PC-9 (cell line): ENCODE data around the gene MRM2. TPM values are rescaled to one million over a fixed set of nuclear protein-coding genes. Genes with fewer than 3 reads are reported as not detected.

Experiments used
- BruUV-seq: library from RNA; stranded (reverse); fragments of 400-500 nt; replicated peaks from 2 replicates; lab custom pipeline; 2021; lab: Mats Ljungman, UMichigan
- CTCF ChIA-PET: fragments of 300-600 bp; sonication (Branson Sonifier 250); formaldehyde crosslinking; loops from one replicate; lab custom pipeline; 2022; ENCODE audit warnings: antibody characterized with exemption; lab: Charles Lee
- POLR2A ChIA-PET: fragments of 300-600 bp; sonication (Branson Sonifier 250); formaldehyde crosslinking; loops from one replicate; lab custom pipeline; 2022; ENCODE audit warnings: antibody characterized with exemption; ENCODE audit not compliant: unreplicated experiment; lab: Charles Lee
- DNase-seq, 2 experiments: peaks; one replicate each; pipeline versions ENCODE4 v3.0.0 to v3.0.0-alpha.2; 2015 to 2022; ENCODE audit warnings: mixed read lengths in 1 of 2
- H2AFZ ChIP-seq: fragments of 200-600 bp; sonication (generic); 2 replicates; pipeline ENCODE4 v1.8.1; 2017; ENCODE audit warnings: antibody characterized with exemption
- H3F3A ChIP-seq: fragments of 200-600 bp; sonication (generic); 2 replicates; pipeline ENCODE4 v1.8.1; 2017; ENCODE audit warnings: antibody characterized with exemption, mild to moderate bottlenecking, low read depth; ENCODE audit not compliant: insufficient read depth
- H3K27ac ChIP-seq: fragments of 200-600 bp; sonication (generic); 2 replicates; pipeline ENCODE4 v1.6.1; 2016; ENCODE audit warnings: mixed run types
- H3K27me3 ChIP-seq: fragments of 200-600 bp; sonication (generic); 2 replicates; pipeline ENCODE4 v1.6.1; 2016; ENCODE audit warnings: low read depth, mixed run types; ENCODE audit not compliant: insufficient read depth
- H3K36me3 ChIP-seq: fragments of 200-600 bp; sonication (generic); 2 replicates; pipeline ENCODE4 v1.6.1; 2016; ENCODE audit warnings: low read depth, mixed run types
- H3K4me1 ChIP-seq: fragments of 200-600 bp; sonication (generic); replicated peaks from 2 replicates; pipeline ENCODE4 v1.6.1; 2016; ENCODE audit warnings: mixed run types; ENCODE audit not compliant: insufficient read depth
- H3K4me2 ChIP-seq: fragments of 200-600 bp; sonication (generic); 2 replicates; pipeline ENCODE4 v1.6.1; 2017; ENCODE audit warnings: mixed run types
- H3K4me3 ChIP-seq: fragments of 200-600 bp; sonication (generic); 2 replicates; pipeline ENCODE4 v1.6.1; 2016; ENCODE audit warnings: mixed run types
- H3K79me2 ChIP-seq: fragments of 200-600 bp; sonication (generic); 2 replicates; pipeline ENCODE4 v1.6.1; 2017; ENCODE audit warnings: low read depth, mixed run types
- H3K9me2 ChIP-seq: fragments of 200-600 bp; sonication (generic); 2 replicates; pipeline ENCODE4 v1.8.1; 2017; ENCODE audit warnings: mild to moderate bottlenecking; ENCODE audit not compliant: insufficient read depth
- H3K9me3 ChIP-seq: fragments of 200-600 bp; sonication (generic); 2 replicates; pipeline ENCODE4 v1.8.1; 2016; ENCODE audit warnings: low read depth; ENCODE audit not compliant: insufficient read depth
- H4K20me1 ChIP-seq: fragments of 200-600 bp; sonication (generic); 2 replicates; pipeline ENCODE4 v1.8.1; 2017; ENCODE audit not compliant: insufficient read depth
- EZH2 ChIP-seq: fragments of 200-600 bp; sonication (generic); IDR thresholded peaks from 2 replicates; pipeline ENCODE4 v1.8.0; 2017; ENCODE audit warnings: antibody characterized with exemption, low read depth
- intact Hi-C: fragments of 100-400 bp; cut with micrococcal nuclease; formaldehyde crosslinking; loops from one replicate; pipeline ENCODE4 v1.10.0; 2022; ENCODE audit not compliant: unreplicated experiment
- total RNA-seq: library from RNA; stranded (reverse); gene quantifications from 2 replicates; pipeline ENCODE4 v1.2.3, GENCODE V29; 2021
- TF ChIP-seq, protein P1 (sequence below): fragments of 200-600 bp; sonication (generic); conservative IDR thresholded peaks from 2 replicates; pipeline ENCODE4 v1.6.1; 2017; ENCODE audit warnings: mixed run types, antibody characterized with exemption, mild to moderate bottlenecking, moderate library complexity

The MRM2 gene
- total RNA-seq, 1 experiment from 2014 or later, result 36.8 TPM

DNA sequence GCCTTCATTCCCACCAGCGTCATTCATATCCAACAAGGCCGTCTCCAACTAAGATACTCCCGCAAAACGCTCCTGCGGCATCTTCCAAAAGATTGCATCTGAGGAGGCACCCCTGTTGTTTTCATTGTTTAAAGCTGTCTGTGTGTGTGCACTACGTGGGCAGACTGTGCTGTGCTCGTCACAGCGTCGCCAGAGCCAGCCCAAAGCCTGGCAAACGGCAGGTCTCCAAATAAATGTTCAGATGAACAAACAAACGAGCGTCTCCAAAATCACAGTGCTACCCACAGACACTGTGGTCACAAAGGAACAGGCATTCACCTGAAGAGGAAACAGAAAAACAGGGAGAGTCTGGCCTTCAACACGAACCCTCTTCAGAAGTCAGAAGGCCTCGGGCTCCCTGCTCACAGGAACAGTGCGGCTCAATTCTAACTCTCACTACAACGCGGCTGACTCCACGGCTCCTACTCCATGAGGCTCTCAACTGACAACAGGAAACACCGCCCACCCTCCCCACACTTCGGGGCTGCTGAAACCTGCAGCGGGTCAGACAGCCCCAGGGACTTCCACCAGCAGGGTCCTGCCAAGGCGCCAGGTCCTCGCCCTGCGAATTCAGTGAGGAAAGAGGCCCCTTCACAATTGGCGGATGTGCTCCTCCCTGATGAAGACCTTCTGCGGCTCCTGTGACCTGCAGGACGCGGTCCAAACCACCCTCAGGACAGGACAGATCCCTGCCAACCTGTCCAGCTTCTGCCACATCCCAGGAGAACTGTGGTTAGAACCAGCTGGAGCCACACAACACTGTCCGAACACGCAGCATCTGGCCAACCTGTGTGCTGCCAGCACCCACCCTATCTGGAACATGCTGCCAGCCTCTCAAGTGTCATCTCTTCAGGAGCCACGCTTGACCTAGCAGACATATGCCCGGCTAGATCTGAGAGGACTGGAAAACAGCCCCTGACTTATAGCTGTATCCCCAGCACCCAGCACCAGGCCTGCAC is 45.3 kb downstream of the MRM2 start:
- H3K9me3 ChIP-seq, result peaks cover 11% of the 10 kb centered on the region
- H2AFZ ChIP-seq, result no peak overlapping the region
- no peak overlapping the region for H3K27ac ChIP-seq
- no peak for DNase-seq
- ChIA-PET CTCF (no interaction called here), POLR2A (no interaction called here)
- no TSS peak for BruUV-seq
- H3K36me3 ChIP-seq, result peaks cover 28% of the 10 kb centered on the region
- H4K20me1 ChIP-seq, result no peaks in the 10 kb centered on the region
- no peak overlapping the region for H3K4me2 ChIP-seq
- no peaks in the 10 kb centered on the region for H3K4me1 ChIP-seq
- no peaks in the 10 kb centered on the region for H3F3A ChIP-seq
- H3K79me2 ChIP-seq, result no peaks in the 10 kb centered on the region
- no peaks in the 10 kb centered on the region for H3K9me2 ChIP-seq
- no peak overlapping the region for H3K4me3 ChIP-seq
- intact Hi-C loops, result no loop called here
- TF ChIP-seq EZH2, result no peak
- H3K27me3 ChIP-seq, result no peaks in the 10 kb centered on the region

DNA sequence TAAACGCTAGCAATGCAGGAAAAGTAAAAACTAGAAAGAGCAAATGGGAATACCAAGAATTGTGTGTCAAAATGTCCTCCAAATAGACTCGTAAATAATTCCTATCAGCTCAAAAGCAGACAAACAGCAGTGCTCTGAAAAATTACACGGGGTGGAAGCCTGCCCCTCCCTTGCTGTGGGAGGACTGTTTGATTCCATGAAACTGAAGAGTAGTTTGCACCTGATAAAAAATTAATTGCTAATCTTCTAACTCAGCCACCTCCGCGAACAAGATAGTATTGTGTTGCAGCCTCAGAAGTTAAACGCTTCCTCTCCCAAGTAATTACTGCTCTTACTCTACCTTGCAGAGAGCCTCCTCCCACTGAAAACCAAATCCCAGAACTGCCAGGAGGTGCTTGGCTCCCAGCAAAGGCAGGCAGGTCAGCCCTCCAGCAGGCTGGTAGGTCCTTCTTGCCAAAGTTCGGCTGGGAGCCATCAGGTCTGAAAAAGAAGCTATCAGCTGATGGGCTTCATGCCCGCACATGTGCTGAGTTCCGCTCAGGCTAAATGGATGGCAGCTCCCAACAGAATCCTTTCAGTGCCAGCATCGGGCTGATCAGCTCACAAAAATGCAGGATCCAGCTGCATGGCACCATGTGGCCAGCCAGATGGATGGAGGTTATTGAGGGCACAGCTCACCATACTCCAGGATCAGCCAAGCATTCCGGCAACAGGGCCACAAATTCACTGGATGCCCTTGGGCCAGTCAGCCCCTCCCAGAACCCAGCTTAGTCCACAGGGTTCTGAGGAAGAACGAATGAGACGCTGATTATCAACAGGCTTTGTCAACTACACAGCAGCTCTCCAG is 46.4 kb downstream of the MRM2 start:
- no TSS peak for BruUV-seq
- no peak for DNase-seq
- H3K4me2 ChIP-seq, result no peak overlapping the region
- ChIA-PET POLR2A (interaction anchor here (0.5 kb wide), 1 partner anchor 30 kb away, joined by 5 read pairs; no protein-coding TSS in a partner anchor), CTCF (interaction anchor here (0.9 kb wide), 1 partner anchor 20 kb away, joined by 3 read pairs; no protein-coding TSS in a partner anchor)
- no peak overlapping the region for H3K4me3 ChIP-seq
- no peaks in the 10 kb centered on the region for H3K27me3 ChIP-seq
- H3K27ac ChIP-seq, result no peak overlapping the region
- H3K79me2 ChIP-seq, result no peaks in the 10 kb centered on the region
- no peaks in the 10 kb centered on the region for H3K4me1 ChIP-seq
- peaks cover 28% of the 10 kb centered on the region for H3K36me3 ChIP-seq
- H3K9me3 ChIP-seq, result peaks cover 11% of the 10 kb centered on the region
- H4K20me1 ChIP-seq, result no peaks in the 10 kb centered on the region
- TF ChIP-seq, protein P1, sequence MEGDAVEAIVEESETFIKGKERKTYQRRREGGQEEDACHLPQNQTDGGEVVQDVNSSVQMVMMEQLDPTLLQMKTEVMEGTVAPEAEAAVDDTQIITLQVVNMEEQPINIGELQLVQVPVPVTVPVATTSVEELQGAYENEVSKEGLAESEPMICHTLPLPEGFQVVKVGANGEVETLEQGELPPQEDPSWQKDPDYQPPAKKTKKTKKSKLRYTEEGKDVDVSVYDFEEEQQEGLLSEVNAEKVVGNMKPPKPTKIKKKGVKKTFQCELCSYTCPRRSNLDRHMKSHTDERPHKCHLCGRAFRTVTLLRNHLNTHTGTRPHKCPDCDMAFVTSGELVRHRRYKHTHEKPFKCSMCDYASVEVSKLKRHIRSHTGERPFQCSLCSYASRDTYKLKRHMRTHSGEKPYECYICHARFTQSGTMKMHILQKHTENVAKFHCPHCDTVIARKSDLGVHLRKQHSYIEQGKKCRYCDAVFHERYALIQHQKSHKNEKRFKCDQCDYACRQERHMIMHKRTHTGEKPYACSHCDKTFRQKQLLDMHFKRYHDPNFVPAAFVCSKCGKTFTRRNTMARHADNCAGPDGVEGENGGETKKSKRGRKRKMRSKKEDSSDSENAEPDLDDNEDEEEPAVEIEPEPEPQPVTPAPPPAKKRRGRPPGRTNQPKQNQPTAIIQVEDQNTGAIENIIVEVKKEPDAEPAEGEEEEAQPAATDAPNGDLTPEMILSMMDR, result no peak
- no peak for TF ChIP-seq EZH2
- no peaks in the 10 kb centered on the region for H3K9me2 ChIP-seq
- H2AFZ ChIP-seq, result no peak overlapping the region
- intact Hi-C loops, result no loop called here
- H3F3A ChIP-seq, result no peaks in the 10 kb centered on the region

DNA sequence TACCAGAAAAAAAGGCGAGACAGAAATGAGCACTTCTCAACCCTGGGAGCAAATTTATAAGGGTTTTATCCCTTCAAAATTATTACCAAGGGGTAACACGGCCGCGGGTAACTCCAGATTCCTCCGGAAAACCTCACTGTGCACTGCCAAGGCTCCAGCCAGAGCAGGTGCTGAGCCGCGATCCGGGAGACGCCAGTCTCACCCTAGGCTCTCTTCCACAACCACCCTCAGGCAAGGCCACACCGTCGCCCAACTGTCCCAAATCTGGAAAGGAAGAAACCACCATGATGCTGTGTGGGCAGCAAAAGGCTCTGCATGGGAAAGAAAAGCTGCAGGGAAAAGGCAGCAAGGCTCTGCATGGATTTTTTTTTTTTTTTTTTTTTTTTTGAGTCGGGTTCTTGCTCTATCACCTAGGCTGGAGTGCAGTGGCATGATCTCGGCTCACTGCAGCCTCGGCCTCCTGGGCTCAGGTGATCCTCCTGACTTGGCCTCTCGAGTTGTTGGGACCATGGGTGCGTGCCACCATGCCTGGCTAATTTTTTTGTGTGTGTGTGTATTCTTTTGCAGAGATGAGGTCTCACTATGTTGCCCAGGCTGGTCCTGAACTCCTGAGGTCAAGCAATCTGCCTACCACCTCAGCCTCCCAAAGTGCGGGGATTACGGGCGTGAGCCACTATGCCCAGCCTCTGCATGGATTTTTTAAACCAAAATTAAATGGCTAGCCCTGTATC is 48.3 kb downstream of the MRM2 start:
- no peak overlapping the region for H2AFZ ChIP-seq
- H3K79me2 ChIP-seq, result no peaks in the 10 kb centered on the region
- no peak for DNase-seq
- H3F3A ChIP-seq, result no peaks in the 10 kb centered on the region
- peaks cover 11% of the 10 kb centered on the region for H3K9me3 ChIP-seq
- CTCF ChIA-PET, result no interaction called here
- H3K4me3 ChIP-seq, result no peak overlapping the region
- intact Hi-C loops, result no loop called here
- H3K36me3 ChIP-seq, result peaks cover 25% of the 10 kb centered on the region
- H4K20me1 ChIP-seq, result no peaks in the 10 kb centered on the region
- no peak overlapping the region for H3K27ac ChIP-seq
- BruUV-seq, result no TSS peak
- H3K4me2 ChIP-seq, result no peak overlapping the region
- H3K27me3 ChIP-seq, result no peaks in the 10 kb centered on the region
- POLR2A ChIA-PET, result no interaction called here
- no peaks in the 10 kb centered on the region for H3K9me2 ChIP-seq
- TF ChIP-seq, protein P1, result no peak
- TF ChIP-seq EZH2, result no peak
- H3K4me1 ChIP-seq, result no peaks in the 10 kb centered on the region
